ENCODE measurements around the gene SDK1. TPM values are rescaled to one million over a fixed set of nuclear protein-coding genes. Genes with fewer than 3 reads are reported as not detected.

The SDK1 gene
- total RNA-seq, 1 experiment from 2014 or later, result 7.1 TPM

DNA sequence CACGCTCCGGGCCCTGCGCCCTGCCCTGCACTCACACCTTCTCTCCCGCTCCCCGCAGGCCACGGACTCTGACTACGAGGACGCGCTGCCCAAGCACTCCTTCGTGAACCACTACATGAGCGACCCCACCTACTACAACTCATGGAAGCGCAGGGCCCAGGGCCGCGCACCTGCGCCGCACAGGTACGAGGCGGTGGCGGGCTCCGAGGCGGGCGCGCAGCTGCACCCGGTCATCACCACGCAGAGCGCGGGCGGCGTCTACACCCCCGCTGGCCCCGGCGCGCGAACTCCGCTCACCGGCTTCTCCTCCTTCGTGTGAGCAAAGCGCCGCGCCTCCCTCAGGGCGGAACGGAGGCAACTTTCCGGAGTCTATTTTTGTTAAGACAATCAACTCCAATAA is 964.0 kb downstream of the SDK1 start:
- no peak for DNase-seq
- POLR2A ChIA-PET, result no interaction called here
- Histone ChIP-seq H3K4me3 (ENCODE audit: low read depth, low read length) (no peak overlapping the region), H3K4me1 (no peaks in the 10 kb centered on the region), H3K27me3 (replicated peaks; ENCODE audit: control insufficient read depth, insufficient read depth, low read length) (no peaks in the 10 kb centered on the region), H3K36me3 (ENCODE audit: control insufficient read depth, insufficient read depth, low read length) (no peaks in the 10 kb centered on the region), H3K9me3 (no peaks in the 10 kb centered on the region)
- BruUV-seq (replicated peaks), result no TSS peak
- no peaks in the 10 kb centered on the region for H3K36me3 Mint-ChIP-seq (ENCODE audit: insufficient read depth, unreplicated experiment)
- no peaks in the 10 kb centered on the region for H3K9me3 Mint-ChIP-seq (ENCODE audit: unreplicated experiment)
- TF ChIP-seq, protein P1, sequence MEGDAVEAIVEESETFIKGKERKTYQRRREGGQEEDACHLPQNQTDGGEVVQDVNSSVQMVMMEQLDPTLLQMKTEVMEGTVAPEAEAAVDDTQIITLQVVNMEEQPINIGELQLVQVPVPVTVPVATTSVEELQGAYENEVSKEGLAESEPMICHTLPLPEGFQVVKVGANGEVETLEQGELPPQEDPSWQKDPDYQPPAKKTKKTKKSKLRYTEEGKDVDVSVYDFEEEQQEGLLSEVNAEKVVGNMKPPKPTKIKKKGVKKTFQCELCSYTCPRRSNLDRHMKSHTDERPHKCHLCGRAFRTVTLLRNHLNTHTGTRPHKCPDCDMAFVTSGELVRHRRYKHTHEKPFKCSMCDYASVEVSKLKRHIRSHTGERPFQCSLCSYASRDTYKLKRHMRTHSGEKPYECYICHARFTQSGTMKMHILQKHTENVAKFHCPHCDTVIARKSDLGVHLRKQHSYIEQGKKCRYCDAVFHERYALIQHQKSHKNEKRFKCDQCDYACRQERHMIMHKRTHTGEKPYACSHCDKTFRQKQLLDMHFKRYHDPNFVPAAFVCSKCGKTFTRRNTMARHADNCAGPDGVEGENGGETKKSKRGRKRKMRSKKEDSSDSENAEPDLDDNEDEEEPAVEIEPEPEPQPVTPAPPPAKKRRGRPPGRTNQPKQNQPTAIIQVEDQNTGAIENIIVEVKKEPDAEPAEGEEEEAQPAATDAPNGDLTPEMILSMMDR (IDR thresholded peaks at IDR 0.05; ENCODE audit: insufficient read depth in 1 of 2, low read depth in 1 of 2, low read length in 1 of 2, severe bottlenecking in 1 of 2, unreplicated experiment in 1 of 2), result no peak
- H3K27me3 Mint-ChIP-seq (ENCODE audit: insufficient read depth, unreplicated experiment), result no peaks in the 10 kb centered on the region
- CTCF ChIA-PET, result no interaction called here
- H3K27ac Mint-ChIP-seq (ENCODE audit: unreplicated experiment), result no peak overlapping the region
- intact Hi-C loops (cut with micrococcal nuclease; ENCODE audit: unreplicated experiment), result no loop called here
- no peaks in the 10 kb centered on the region for H3K4me1 Mint-ChIP-seq (ENCODE audit: low read depth, unreplicated experiment)
- H3K4me3 Mint-ChIP-seq (ENCODE audit: unreplicated experiment), result no peak overlapping the region

DNA sequence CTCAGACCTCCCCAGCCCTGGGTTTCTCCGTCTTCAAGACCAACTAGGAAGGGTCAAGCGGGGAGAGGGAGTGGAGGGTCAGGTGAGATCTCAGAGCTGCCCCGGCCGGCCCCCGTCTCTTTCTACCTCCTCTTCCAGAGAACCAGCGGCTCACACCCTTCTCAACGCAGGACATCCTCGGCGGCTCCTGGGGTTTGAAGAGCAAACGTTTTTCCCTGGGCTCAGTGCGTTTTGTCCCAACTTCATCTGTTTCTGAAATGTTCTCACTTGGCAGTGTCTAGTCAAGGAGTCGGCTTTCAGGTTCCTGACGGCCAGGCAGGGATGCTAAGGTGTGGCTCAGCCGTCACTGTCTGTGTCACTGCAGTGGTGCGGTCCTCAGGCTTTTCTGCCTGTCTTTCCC is 964.6 kb downstream of the SDK1 start:
- POLR2A ChIA-PET, result no interaction called here
- Mint-ChIP-seq H3K9me3 (ENCODE audit: unreplicated experiment) (no peaks in the 10 kb centered on the region), H3K4me3 (ENCODE audit: unreplicated experiment) (no peak overlapping the region), H3K27me3 (ENCODE audit: insufficient read depth, unreplicated experiment) (no peaks in the 10 kb centered on the region), H3K27ac (ENCODE audit: unreplicated experiment) (no peak overlapping the region), H3K36me3 (ENCODE audit: insufficient read depth, unreplicated experiment) (no peaks in the 10 kb centered on the region), H3K4me1 (ENCODE audit: low read depth, unreplicated experiment) (no peaks in the 10 kb centered on the region)
- TF ChIP-seq, protein P1 (IDR thresholded peaks at IDR 0.05; ENCODE audit: insufficient read depth in 1 of 2, low read depth in 1 of 2, low read length in 1 of 2, severe bottlenecking in 1 of 2, unreplicated experiment in 1 of 2), result no peak
- H3K4me3 ChIP-seq (ENCODE audit: low read depth, low read length), result no peak overlapping the region
- H3K36me3 ChIP-seq (ENCODE audit: control insufficient read depth, insufficient read depth, low read length), result no peaks in the 10 kb centered on the region
- no peaks in the 10 kb centered on the region for H3K4me1 ChIP-seq
- H3K27me3 ChIP-seq (replicated peaks; ENCODE audit: control insufficient read depth, insufficient read depth, low read length), result no peaks in the 10 kb centered on the region
- no peaks in the 10 kb centered on the region for H3K9me3 ChIP-seq
- no peak for DNase-seq
- no TSS peak for BruUV-seq (replicated peaks)
- CTCF ChIA-PET, result no interaction called here
- intact Hi-C loops (cut with micrococcal nuclease; ENCODE audit: unreplicated experiment), result no loop called here

DNA sequence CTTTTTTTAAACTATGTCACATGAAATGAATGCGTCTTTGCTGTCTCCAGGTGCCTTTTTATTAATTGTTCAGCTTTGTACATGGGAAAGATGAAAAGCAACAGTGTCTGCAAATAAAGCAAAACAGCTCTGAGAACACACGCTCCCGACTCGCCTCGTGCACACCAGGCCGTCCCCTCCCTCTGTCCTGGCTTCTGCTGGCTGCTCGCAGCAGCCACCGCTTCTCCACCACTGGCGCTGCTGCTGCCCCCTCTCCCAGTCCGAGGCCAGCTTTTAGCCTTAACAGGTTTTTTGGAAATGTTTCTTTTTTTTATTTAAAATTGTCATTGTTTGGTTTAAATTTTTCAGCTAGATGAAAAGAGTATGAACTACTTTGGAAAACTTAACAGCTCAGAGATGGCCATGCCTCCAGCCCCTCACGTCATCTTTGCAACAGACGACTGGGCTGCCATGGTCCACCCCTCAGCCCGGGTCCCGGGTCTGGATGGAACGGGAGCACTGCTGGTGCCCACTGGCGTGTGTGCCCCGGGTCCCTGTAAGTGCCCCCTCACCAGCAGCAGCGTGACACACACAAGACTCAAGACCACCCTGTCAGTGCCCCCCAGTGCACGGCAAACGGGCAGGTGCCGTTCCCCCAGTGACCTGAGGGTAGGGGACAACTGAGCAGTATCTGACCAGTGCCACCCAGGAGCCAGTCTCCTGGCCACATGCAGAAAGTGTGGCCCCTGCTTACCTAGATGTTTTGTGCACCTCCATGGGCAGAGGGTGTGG is 965.4 kb downstream of the SDK1 start:
- H3K9me3 Mint-ChIP-seq (ENCODE audit: unreplicated experiment), result no peaks in the 10 kb centered on the region
- H3K4me1 Mint-ChIP-seq (ENCODE audit: low read depth, unreplicated experiment), result no peaks in the 10 kb centered on the region
- no peaks in the 10 kb centered on the region for H3K36me3 ChIP-seq (ENCODE audit: control insufficient read depth, insufficient read depth, low read length)
- intact Hi-C loops (cut with micrococcal nuclease; ENCODE audit: unreplicated experiment), result no loop called here
- H3K27me3 Mint-ChIP-seq (ENCODE audit: insufficient read depth, unreplicated experiment), result no peaks in the 10 kb centered on the region
- CTCF ChIA-PET, result no interaction called here
- no TSS peak for BruUV-seq (replicated peaks)
- no peak for DNase-seq
- H3K4me3 Mint-ChIP-seq (ENCODE audit: unreplicated experiment), result no peak overlapping the region
- no peaks in the 10 kb centered on the region for H3K9me3 ChIP-seq
- H3K4me1 ChIP-seq, result no peaks in the 10 kb centered on the region
- H3K27me3 ChIP-seq (replicated peaks; ENCODE audit: control insufficient read depth, insufficient read depth, low read length), result no peaks in the 10 kb centered on the region
- H3K36me3 Mint-ChIP-seq (ENCODE audit: insufficient read depth, unreplicated experiment), result no peaks in the 10 kb centered on the region
- no peak overlapping the region for H3K4me3 ChIP-seq (ENCODE audit: low read depth, low read length)
- POLR2A ChIA-PET, result no interaction called here
- no peak overlapping the region for H3K27ac Mint-ChIP-seq (ENCODE audit: unreplicated experiment)
- TF ChIP-seq, protein P1 (IDR thresholded peaks at IDR 0.05; ENCODE audit: insufficient read depth in 1 of 2, low read depth in 1 of 2, low read length in 1 of 2, severe bottlenecking in 1 of 2, unreplicated experiment in 1 of 2), result no peak

Data from Caco-2 (cell line).